ENCODE measurements around the gene CCDC91.

DNA sequence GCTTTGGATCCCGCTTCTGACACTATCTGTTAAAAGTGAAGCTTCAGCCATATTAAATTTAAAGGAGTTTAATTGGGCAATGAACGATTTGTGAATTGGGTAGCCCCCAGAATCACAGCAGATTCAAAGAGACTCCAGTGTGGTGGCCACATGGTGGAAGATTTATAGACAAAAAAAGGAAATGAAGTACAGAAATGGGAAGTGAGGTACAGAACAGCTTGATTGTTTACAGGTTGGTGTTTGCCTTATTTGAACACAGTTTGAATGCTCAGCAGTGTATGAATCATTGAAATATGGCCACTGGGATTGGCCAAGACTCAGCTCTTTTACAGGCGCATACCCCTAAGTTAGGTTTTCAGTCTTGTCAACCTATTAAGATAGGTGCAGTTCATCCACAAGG is 21.9 kb downstream of the CCDC91 start:
- no peak for TF ChIP-seq SMC3 (conservative IDR thresholded peaks at IDR 0.05; ENCODE audit: poor library complexity)
- TF ChIP-seq, protein P1, sequence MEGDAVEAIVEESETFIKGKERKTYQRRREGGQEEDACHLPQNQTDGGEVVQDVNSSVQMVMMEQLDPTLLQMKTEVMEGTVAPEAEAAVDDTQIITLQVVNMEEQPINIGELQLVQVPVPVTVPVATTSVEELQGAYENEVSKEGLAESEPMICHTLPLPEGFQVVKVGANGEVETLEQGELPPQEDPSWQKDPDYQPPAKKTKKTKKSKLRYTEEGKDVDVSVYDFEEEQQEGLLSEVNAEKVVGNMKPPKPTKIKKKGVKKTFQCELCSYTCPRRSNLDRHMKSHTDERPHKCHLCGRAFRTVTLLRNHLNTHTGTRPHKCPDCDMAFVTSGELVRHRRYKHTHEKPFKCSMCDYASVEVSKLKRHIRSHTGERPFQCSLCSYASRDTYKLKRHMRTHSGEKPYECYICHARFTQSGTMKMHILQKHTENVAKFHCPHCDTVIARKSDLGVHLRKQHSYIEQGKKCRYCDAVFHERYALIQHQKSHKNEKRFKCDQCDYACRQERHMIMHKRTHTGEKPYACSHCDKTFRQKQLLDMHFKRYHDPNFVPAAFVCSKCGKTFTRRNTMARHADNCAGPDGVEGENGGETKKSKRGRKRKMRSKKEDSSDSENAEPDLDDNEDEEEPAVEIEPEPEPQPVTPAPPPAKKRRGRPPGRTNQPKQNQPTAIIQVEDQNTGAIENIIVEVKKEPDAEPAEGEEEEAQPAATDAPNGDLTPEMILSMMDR (IDR thresholded peaks at IDR 0.05; ENCODE audit: poor library complexity, severe bottlenecking), result no peak
- no peak for TF ChIP-seq EZH2 (IDR thresholded peaks at IDR 0.05; ENCODE audit: borderline replicate concordance, insufficient read depth, low read length, poor library complexity, severe bottlenecking)

Data from neural cell (in vitro differentiated cells).